ENCODE data around the gene TRPM1.

TRPM1 gene

DNA sequence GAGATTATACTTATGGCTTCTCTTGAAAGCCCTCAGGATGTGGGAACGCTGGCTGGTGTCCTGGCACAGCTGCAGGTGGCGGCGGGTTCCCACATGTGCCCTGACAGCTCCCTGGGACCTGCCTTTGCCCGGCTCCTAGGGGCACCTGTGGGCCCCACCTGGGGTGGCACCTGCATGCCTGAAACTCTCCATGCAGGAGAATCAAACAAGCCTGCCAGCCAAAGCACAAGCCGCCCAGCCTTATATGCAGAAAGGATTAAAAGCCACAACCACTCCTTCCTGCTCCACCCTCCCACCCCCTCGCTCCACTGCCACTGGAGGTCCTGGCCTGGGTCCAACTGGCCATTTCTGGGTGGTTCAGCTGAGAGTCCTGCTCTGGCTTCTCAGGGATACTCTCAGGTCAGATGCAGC, 18.1 kb downstream of the TRPM1 start:
- DNase-seq: no peak
- TF ChIP-seq GATA1 (IDR thresholded peaks at IDR 0.05; ENCODE audit: low read depth, low read length) (no peak), POLR2A (IDR thresholded peaks at IDR 0.05; ENCODE audit: low read length) (no peak)

DNA sequence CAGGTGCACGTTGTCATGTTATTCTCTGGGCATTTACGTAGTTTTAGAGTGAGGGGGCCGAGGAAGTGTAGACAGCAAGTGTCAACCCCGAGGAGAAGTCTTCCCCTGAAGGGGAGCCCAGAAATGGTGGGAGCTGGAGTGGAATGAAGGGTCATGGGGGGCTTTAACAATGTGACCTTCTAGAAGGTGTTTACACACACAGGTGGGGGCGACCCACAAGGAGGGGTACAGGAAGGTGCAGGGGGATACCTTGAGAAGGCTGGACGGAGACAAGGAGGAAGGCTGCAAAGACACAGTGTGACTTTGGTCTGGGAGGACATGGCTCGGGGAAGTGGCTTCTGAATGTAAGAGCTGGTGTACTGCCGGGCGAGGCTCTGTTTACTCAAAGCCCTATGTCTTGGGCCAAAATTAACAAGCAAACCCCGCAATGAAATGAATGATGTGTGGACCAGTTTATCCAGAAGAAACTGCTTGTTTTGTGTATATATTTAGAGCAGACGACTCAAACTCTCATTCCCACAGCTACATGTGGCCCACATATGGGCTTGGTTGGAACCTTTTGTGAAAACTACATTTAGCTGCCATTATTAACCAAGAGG, 18.7 kb downstream of the TRPM1 start:
- no peak for TF ChIP-seq GATA1 (IDR thresholded peaks at IDR 0.05; ENCODE audit: low read depth, low read length)
- no peak for TF ChIP-seq POLR2A (IDR thresholded peaks at IDR 0.05; ENCODE audit: low read length)
- no peak for DNase-seq

DNA sequence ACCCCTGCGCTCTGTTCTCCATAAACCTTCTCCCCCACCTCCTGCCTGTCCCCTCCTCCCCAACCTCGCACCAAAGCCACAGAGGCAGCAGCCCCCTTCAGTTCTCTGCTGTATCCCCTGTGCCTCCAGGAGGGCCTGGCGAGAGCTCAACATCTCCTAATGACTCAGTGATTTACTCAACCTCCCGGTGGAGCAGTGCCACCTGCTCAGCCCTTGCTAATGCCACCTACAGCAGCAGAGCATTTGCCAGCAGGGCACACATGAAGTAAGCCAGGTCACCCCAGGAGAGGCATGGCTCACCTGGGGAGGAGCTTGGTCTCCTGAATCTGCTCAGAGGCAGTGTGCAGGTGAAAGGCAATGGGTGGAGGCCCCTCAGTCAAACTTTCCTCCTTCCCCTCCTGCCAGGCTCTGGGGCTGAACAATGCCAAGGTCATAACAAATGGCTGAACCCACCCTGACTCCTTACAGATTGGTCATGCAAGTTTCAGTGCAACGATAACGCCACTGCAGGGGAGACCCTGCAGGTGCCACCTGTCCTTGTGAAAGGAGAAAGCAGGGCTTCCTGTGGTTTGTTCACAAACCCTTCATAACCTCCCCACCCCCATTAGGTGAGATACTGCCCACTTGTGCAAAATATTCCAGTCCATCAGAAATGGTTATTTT, 19.8 kb downstream of the TRPM1 start:
- TF ChIP-seq GATA1 (IDR thresholded peaks at IDR 0.05; ENCODE audit: low read depth, low read length) (no peak), POLR2A (IDR thresholded peaks at IDR 0.05; ENCODE audit: low read length) (no peak)
- no peak for DNase-seq

DNA sequence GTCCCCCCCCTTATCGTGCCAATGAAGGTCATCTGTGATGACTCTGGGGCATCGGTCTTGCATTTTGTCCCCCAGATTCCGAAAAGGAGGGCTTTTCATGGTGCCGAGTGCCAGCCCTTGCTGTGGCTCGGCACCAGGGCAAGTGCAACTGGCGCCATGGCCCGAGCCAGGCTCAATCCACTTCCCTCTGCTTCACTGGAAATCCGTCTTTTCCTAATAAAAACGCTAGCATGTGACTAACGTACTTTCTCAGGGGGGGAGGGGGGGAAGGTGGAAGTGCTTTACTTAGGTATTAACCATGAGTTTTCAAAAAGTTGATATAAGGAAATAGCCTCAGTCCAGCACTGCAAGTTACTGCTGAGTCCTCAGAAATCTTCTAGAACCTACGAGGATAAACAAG, 20.5 kb downstream of the TRPM1 start:
- no peak for DNase-seq
- no peak for TF ChIP-seq GATA1 (IDR thresholded peaks at IDR 0.05; ENCODE audit: low read depth, low read length)
- no peak for TF ChIP-seq POLR2A (IDR thresholded peaks at IDR 0.05; ENCODE audit: low read length)

- peak; percentile 37 to 60 for DNase-seq
- TF ChIP-seq GATA1 (IDR thresholded peaks at IDR 0.05; ENCODE audit: low read depth, low read length) (no peak), POLR2A (IDR thresholded peaks at IDR 0.05; ENCODE audit: low read length) (no peak)
These were observed 20.9 kb downstream of the TRPM1 start for GRCh38 chr15:31080591-31081014.

DNA sequence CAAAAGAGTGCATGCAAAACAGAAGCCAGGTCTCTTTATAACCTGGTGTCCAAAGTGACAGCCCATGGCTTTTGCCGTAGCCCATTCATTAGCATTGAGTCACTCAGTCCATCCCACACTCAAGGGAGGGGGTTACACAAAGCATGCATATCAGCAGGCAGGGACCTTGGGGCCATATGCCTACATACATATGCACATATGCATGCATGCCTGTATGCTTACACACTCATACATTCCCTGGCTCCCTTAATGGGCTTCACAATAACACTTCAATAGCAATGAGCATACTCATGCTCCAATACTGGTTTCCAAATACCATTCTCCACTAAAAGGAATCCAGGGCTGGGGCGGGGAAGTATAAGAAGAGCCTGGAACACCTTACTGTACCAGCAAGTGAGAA, 22.0 kb downstream of the TRPM1 start:
- DNase-seq: no peak
- TF ChIP-seq POLR2A (IDR thresholded peaks at IDR 0.05; ENCODE audit: low read length) (no peak), GATA1 (IDR thresholded peaks at IDR 0.05; ENCODE audit: low read depth, low read length) (no peak)

- no peak for DNase-seq
- TF ChIP-seq GATA1 (IDR thresholded peaks at IDR 0.05; ENCODE audit: low read depth, low read length) (no peak), POLR2A (IDR thresholded peaks at IDR 0.05; ENCODE audit: low read length) (no peak)
These were observed 23.1 kb downstream of the TRPM1 start for GRCh38 chr15:31078471-31078870.

GRCh38 chr15:31077941-31078340, 23.6 kb downstream of the TRPM1 start:
- TF ChIP-seq POLR2A (IDR thresholded peaks at IDR 0.05; ENCODE audit: low read length): no peak
- TF ChIP-seq GATA1 (IDR thresholded peaks at IDR 0.05; ENCODE audit: low read depth, low read length): no peak
- no peak for DNase-seq

- TF ChIP-seq POLR2A (IDR thresholded peaks at IDR 0.05; ENCODE audit: low read length) (no peak), GATA1 (IDR thresholded peaks at IDR 0.05; ENCODE audit: low read depth, low read length) (no peak)
These were observed 24.3 kb downstream of the TRPM1 start for GRCh38 chr15:31077181-31077580.

DNA sequence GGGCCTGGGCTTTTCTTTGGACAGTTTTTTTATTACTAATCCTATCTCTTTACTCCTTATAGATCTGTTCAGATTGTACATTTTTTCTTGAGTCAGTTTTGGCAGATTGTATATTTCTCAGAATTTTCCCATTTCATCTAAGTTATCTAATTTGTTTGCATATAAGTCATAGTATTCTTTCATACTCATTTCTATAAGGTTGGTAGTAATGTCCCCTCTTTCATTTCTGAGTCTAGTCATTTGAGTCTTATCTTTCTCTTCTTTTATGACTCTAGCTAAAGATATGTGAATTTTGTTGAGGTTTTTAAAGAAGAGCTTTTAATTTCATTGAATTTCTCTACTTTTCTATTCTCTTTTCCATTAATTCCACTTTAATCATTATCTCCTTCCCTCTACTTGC, 27.2 kb downstream of the TRPM1 start:
- TF ChIP-seq POLR2A (IDR thresholded peaks at IDR 0.05; ENCODE audit: low read length) (no peak), GATA1 (IDR thresholded peaks at IDR 0.05; ENCODE audit: low read depth, low read length) (no peak)
- DNase-seq: no peak

More at GRCh38 chr15:31077181-31077580, 24.3 kb downstream of the TRPM1 start:
- no peak for DNase-seq

GRCh38 chr15:31070867-31071266, 30.7 kb downstream of the TRPM1 start:
- TF ChIP-seq GATA1 (IDR thresholded peaks at IDR 0.05; ENCODE audit: low read depth, low read length): no peak
- no peak for TF ChIP-seq POLR2A (IDR thresholded peaks at IDR 0.05; ENCODE audit: low read length)
- no peak for DNase-seq

DNA sequence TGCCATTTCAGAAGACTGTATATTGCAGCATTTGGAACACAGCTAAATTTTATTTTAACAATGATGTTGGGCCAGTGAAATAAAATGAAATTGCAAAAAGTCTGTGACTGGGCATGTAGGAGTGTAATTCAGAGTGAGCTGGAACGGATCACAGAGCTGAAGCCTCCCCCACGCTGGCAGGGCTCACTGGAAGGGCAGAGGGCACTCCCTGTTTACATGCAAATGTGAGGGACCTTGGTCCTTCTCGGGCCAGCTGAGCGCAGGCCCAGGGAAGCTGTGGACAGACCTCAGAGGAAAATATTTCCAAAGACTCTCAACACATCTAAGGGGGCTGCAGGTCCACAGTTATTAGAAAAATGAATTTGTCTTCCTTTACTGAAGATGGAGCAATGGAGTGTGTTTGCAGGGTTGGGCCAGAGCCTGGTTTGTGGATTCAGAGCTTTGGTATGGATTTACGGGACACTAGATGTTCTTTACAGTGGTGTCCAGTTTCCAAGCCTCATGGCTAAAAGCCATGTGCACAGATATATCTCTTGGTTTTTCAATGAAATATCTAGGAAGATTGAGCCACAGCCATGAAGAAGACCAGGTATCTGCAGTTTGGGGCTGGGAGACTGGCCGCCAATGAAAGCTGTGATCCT, 32.0 kb downstream of the TRPM1 start:
- DNase-seq: no peak
- TF ChIP-seq POLR2A (IDR thresholded peaks at IDR 0.05; ENCODE audit: low read length): no peak
- no peak for TF ChIP-seq GATA1 (IDR thresholded peaks at IDR 0.05; ENCODE audit: low read depth, low read length)

DNA sequence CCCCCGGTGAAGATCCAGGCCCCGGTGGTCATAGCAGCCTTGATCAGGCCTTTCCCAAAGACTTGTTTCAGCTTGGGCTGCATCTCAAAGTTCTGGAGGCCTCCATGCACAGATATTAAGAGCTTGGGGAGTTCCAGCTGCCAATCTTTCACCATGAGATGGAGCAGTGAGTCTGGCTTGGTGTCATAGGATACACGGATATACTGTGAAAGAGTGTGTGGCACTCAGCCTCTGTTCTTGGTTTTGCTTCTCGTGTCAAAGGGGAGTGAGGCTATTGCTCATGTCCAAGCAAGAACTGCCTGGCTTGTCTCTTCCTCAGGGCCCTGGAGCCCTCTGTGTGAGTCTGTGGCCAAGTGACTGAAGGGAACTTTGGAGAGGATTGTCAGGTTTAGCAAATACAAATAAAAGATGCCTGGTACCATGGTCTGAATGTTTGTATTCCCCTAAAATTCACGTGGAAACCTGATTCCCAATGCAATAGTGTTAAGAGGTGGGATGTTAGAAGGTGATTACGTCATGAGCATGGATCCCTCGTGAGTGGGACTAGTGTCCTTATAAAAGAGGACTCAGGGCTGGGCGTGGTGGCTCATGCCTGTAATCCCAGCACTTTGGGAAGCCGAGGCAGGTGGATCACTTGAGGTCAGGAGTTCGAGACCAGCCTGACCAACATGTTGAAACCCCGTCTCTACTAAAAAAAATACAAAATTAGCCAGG, 33.5 kb downstream of the TRPM1 start:
- no peak for TF ChIP-seq POLR2A (IDR thresholded peaks at IDR 0.05; ENCODE audit: low read length)
- no peak for TF ChIP-seq GATA1 (IDR thresholded peaks at IDR 0.05; ENCODE audit: low read depth, low read length)
- DNase-seq: no peak

DNA sequence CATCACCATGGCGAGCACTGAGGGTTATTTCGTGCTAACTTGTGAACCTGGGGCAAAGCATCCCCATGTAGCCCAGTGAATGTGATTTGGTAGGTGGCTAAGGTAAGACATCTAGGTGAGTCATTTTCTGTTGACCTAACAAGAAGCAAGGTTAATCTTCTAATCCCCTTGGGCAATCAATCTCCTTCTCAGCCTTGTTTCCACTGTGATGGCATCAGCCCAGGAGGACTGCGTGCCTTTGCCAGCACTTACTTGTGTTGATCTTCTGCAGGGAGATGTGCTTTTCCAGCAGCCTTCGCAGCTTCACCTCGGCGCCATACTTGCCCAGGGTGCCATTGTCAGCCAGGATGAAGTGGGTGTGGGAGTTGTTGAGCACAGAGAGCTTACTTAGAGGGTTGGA, 35.7 kb downstream of the TRPM1 start:
- TF ChIP-seq POLR2A (IDR thresholded peaks at IDR 0.05; ENCODE audit: low read length): no peak
- TF ChIP-seq GATA1 (IDR thresholded peaks at IDR 0.05; ENCODE audit: low read depth, low read length): no peak
- DNase-seq: no peak

Data from erythroblast (primary cell).